Ammon's horn (tissue), 1 donor: ENCODE data around the gene GPAM.
"Not testable (repeated sequence)": the region's sequence is repeated elsewhere in the genome, so short reads cannot be mapped to it uniquely, and the experiment has no call there.

Experiments used
- DNase-seq: peaks from one replicate; pipeline ENCODE4 v3.0.0-alpha.2; 2016; ENCODE audit warnings: low spot score

GPAM gene, protein sequence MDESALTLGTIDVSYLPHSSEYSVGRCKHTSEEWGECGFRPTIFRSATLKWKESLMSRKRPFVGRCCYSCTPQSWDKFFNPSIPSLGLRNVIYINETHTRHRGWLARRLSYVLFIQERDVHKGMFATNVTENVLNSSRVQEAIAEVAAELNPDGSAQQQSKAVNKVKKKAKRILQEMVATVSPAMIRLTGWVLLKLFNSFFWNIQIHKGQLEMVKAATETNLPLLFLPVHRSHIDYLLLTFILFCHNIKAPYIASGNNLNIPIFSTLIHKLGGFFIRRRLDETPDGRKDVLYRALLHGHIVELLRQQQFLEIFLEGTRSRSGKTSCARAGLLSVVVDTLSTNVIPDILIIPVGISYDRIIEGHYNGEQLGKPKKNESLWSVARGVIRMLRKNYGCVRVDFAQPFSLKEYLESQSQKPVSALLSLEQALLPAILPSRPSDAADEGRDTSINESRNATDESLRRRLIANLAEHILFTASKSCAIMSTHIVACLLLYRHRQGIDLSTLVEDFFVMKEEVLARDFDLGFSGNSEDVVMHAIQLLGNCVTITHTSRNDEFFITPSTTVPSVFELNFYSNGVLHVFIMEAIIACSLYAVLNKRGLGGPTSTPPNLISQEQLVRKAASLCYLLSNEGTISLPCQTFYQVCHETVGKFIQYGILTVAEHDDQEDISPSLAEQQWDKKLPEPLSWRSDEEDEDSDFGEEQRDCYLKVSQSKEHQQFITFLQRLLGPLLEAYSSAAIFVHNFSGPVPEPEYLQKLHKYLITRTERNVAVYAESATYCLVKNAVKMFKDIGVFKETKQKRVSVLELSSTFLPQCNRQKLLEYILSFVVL

DNA sequence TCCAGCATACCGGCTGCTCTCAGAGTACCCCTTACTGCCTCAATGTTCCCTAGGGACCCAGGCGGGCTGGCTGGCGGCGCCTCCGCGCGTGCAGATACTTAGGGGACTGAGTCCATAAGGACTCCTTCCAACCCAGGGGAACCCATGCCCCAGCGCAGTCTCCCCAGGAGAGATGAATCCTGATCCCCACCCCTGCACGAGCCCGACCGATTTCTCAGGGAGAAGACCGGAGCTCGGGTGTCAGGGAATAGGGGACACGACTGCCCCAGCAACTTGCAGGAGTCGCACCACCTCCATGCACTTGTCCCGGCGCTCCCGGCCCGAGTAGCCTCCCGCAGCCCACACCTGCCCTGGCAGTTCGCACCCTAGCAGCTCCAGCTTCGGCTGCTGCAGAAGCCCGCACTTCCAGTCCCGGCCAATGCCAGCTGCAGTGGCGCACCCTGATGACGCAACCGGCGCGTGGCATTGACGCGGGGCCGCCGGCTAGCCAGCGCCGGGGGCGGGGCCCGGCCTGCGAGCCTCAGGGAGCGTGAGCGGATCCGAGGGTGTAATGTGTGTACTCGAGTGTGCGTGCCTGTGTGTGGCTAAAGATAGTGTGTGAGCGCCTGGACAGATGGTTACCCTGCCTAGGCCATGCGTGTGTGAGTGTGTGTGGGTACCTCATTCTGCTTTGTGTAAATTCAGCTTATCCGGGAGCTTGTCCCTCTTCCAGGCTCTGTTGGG, at the start of gene GPAM:
Gene GPAM (minus strand): TSS at position 437 of the 723 bp plus-strand sequence. CDS start 1,981 bp downstream, outside the sequence.
- DNase-seq, result peak; percentile 93

DNA sequence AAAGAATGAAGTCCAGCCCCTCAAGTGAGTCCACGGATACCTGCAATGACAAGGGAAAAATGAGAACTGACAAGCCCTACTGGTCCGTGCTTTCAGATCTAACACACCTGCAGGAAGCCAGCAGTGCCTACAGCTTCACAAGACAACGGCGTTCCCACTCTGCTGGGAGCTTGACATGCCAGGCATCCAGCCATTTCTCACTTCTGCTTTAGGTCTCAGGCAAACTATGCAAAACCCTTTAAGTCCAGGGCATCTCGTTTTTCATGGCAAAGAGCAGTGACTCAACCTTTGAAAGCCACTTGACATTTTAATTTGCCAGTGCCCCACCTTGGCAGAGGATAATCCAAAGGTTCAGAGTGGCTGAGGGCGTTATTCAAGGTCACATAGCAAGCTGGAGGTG, 49.1 kb upstream of the GPAM start:
- DNase-seq, result peak; percentile 28

DNA sequence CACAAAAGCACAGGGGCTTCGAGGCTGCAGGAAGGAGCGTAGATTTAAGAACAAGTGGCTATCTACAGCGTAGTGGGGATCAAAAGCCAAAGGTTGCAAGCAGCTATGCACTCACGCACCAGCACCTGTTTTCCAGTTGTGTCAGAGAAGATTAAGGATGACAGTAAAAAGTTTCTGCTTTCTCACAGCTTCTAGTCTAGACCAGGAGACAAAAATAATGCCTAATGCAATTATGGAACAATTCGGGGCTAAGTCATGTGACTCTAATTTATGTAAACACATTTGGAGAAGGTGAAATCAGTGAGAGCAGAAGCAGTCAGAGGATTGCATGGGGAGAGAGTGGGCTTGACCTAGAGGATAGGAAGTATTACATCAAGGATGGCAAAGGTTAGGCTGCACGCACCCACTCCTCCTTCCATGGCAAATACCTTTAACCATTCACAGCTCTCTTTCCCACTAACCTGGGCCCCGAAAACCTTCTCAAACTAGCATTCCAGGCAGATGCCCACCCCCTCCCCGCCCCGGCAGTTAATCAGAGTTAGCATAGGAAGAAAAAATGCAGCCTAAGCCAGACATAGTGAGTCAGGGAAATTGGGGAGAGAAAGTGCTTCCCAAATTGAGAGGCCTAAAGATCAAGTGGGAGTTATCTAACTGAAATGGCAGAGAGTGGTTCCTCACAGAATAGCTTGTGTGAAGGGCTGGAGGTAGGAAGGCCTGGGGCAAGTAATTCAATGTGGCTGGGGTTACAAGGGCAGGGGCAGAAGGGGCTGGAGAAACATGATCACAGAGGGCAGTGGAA, 48.2 kb upstream of the GPAM start:
- no peak for DNase-seq

DNA sequence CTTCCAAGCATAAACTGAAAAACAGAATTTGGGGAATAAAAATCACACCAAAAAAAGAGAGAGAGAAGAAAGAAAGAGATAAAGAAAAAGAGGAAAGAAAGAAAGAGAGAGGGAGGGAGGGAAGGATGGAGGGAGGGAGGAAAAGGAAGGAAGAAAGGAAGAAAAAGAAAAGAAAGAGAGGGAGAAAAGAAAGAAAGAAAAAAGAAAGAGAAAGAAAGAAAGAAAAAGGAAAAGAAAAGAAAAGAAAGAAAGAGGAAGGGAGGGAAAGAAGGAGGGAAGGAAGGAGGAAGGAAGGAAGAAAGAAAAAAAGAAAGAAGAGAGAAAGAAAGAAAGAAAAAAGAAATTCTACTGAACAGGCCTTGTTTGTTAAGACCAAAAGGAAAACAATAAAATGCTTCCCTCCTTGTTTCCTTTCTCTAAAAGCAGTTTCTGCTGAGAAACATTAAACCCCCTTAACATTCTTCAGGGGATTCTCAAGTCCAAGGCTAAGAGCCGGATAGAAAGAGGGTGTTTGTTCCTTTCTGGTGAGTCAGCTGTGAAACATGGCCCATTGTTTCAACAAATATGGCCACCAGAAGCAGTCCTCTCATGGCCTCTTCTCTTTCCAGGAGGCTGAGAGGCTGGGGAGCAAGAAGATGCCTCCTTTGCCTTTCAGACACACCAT, 46.9 kb upstream of the GPAM start:
- DNase-seq, result no peak

DNA sequence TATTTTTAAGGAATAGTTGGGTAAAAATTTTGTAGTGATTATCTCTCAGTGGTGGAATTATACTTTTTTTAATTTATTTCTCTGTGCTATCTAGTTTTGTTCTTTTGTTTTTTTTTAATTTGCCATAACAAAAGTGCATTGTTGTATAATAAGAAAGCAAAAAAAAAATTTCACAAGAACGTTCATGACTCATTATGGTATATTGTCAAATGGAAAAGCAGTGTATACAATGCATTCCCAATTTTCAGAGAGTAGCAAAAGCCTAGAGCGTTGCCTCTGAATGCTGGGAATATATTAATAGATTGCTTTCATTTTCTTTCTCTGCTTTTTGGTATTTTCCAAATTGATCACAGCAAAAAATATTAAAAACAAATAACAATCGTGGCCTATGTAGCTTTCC, 46.3 kb upstream of the GPAM start:
- no peak for DNase-seq

DNA sequence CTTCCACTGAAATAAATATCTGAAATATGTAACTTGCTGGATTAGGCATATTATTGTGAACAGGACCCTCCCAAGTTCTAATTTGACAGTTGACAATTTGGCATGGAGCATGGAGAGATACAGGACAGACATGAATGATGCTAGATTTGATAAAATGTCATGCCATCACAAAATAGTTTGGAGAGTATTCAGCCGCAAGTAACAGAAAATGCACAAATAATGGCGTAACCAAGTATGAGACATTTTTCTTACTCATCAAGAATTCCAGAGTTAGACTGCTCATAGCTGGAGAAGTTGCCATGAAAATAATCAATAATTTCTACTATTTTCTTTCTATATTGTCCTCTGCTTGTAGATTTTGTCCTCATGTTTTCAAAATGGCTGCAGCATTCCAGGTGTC, 45.5 kb upstream of the GPAM start:
- no peak for DNase-seq

DNA sequence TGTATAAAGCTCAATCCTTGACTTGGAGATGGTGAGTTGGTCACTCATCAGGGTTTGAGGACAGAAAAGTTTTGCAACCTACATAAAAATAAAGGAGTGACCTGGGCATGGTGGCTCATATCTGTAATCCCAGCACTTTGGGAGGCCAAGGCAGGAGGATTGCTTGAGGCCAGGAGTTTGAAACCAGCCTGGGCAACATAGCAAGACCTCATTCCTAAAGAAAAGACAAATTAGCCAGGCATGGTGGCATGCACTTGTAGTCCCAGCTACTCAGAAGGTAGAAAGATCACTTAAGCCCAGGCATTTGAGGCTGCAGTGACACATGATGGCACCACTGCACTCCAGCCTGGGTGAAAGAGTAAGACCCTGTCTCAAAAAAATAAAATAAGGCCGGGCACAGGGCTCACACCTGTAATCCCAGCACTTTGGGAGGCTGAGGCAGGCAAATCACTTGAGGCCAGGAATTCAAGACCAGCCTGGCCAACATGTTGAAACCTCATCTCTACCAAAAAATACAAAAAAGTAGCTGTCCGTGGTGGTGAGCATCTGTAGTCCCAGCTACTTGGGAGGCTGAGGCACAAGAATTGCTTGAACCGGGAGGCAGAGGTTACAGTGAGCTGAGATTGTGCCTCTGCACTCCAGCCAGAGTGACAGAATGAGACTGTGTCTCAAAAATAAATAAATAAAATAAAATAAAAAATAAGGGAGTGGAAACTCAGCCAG, 45.0 kb upstream of the GPAM start:
- not testable (repeated sequence) for DNase-seq

DNA sequence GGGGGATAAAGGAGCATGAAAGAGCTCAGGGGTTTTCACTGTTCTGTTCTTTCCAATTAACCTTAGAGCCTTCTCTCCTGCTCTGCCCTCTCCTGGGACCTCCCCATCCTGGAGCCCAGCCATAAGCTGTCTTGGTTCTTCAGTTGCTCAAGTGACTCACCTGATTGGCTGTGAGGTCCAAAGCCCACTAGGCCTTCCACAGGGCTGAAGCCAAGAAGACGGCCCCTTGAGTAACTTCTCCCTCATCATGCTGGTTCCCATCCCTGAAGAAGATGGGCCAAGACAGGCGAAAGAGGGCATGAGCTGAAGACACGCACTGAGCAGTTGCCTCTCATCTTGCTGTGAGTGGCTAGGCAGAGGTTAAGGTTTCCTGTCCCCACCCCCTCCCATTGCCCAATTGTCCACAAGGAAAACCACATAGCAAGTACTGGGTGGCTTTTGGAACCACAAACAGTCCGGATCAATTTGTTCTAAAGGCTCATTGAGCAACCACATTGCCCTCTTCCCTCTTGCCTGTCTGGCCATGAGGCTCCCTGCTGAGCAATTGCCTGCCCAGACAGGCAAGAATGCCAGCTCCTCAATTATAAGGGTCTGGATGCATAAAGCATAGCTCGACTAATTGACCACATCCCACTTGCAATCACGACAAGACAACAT, 43.9 kb upstream of the GPAM start:
- DNase-seq, result no peak

DNA sequence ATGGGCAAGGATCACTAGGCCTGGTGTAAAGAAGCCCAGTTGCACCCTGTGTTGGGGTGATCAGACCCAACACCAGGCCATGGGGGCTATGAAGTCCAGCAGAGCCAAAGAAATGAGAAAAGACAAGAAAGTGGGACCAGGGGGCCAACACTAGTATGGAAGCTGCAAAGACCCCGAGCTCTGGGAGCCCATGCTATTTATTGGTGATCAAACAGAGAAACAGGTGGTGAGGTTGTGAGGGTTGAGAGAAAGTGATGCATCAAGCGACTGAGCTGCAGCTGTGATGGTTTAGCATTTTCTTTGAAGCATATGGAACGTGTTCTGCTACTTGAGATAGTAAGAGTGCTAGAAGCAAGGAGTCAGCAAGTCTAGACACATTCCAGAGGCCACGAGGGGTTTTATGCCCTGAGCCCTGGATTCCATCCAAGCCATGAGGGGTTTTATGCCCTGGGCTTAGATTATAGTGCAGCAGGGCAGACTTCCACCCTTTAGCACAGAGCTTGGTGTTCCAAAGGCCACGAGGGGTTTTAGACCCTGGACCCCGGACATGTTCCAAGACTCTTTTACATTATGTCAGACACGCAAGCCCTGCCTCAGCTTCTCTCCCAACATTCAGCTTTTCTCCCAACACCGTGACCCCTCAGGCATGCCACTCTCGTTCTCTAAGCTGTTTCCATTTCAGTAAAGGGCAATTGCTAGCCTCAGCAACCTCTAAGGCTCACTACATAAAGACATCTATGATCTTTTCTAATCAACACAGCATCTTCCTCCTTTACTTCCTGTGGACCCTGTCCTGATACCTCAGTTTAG, 43.1 kb upstream of the GPAM start:
- no peak for DNase-seq

DNA sequence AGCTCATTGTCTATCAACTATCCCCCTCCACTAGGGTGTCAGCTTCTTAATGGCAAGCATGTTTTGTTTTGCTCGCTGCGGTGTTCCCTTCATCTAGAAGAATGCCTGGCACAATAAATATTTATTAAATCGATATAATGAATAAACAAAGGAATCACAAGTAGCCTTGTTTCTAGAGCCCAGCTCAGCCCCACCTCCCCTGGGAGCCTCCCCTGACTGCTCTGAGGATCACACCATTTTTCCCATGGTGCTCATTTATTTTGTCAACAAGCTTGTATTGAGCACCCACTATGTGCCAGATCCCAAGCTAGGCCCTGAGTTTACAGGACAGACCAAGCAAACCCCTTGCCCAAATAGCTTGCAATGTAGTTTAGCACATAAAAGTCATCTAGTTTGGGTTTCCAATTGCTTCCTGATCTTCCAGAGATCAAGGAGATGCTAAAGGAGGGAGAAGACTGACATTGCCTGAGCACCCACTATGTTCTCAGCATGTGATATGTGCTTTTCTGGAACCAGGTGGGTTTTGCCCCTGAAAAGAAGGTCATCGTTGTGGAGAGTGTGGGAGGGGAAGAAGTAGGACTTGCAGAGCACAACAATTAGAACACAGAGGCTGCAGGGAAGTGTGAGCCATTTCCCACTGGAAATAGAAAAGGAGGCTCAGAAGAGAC, 42.3 kb upstream of the GPAM start:
- no peak for DNase-seq

DNA sequence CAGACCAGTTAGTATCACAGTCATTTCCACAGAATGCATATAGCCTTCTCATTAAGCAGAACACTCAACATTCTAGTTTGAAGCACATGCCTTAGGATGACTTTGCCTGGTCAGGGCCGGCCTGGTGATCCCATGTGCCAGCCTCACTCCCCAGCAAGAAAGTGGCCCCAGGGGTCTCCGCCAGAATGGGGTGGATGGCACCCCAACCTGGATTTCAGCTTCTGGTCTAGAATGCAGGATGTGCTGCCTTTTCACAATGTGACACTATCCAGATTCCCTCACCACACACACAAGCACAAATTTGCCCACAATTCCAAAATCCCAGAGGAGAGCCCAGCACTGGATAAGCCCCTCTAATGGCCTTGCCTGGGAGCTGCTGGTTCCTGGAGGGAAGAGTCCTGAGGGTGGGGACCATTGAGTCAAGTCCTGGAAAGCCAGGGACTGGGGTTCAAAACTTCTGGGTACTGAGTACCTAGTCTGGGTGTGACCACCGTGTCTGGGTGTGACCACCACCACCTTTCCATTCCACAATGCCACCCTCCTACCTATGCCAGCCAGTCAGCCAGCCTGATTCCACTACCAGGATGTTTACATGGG, 41.5 kb upstream of the GPAM start:
- no peak for DNase-seq

DNA sequence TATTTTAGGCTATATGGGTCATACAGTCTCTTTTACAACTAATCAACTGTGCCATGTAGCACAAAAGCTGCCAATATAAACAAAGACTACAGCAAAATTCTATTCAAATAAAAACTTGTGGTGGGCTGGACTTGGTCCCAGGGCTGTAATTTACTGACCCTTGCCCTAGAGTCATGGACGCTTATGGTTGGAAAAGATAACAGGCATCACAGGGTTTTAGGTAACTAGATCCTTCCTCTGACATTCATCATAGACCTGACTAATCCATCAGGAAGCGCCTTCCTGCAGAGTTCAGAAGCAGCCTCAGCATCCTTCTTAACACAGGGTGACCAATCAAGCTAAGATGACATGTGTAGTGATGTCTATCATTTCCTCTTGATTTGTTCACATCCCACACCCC, 40.2 kb upstream of the GPAM start:
- no peak for DNase-seq

DNA sequence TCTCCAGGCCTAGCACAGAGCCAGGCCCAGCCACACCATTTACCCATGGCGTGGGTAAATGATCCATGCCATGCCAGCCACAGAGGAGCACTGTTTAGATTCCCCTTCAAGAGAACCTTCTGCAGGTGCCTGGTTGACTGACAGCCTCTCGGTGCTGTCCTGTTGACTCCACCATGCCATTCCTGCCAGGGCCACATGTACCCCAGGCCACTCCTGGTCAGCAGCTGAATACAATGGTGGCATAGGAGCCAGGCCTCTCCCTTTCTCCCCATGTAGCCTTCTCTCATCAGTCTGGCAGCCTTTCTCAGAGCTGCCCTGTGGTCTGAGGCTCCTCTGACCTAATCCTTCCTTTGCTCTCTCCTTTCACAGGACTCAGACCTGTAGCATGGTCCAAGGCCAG, 39.2 kb upstream of the GPAM start:
- DNase-seq, result no peak

DNA sequence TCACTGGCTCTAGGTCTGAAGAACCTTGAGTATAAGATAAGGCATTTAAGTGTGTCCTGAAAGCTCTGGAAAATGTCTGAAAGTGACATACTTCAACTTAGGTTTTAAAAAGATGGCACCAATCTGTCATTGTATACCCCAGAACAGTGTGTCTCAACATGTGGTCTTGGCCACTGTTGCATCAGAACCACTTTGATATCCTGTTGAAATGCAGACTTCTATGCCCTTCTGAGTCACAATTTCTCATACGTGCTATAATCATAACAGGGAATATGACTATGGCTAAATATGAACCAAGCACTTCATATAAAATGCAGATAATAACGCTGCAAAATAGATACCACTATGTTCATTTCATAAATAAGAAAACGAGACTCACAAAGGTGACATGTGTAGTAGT, 38.0 kb upstream of the GPAM start:
- no peak for DNase-seq

DNA sequence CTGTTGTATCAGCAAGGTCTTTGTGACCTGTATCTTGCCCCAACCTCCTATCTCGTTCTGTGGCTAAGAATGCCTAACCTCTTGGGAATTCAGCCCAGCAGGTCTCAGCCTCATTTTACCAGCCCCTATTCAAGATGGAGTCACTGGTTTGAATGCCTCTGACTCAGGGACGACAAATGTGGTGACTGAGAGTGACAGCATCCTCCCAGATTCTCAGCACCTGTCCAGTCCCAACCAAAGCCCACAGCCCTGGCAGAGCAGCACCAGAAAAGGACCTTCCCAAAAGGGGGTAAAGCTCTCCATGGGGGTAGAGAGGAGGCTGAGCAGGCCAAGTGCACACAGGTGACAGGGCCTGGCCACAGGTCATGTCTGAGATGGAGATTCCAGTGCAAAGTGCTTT, 35.4 kb upstream of the GPAM start:
- DNase-seq, result no peak

DNA sequence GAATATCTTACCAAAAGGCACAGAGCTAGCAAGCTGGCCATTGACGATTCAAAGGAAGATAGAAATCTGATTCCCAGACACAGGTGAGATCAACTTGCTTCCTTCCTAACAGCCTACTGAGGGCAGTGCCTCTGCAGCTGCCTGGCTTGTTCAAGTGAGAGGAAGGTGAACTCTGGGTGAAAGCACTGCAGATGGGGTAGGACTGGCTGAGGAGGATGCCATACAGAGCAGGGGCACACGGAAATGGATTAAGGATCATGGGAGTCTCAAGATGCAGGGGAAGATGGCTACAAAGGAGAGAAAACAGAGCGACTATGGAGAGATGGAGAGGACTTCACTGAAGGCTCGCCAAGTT, 34.4 kb upstream of the GPAM start:
- DNase-seq, result no peak

DNA sequence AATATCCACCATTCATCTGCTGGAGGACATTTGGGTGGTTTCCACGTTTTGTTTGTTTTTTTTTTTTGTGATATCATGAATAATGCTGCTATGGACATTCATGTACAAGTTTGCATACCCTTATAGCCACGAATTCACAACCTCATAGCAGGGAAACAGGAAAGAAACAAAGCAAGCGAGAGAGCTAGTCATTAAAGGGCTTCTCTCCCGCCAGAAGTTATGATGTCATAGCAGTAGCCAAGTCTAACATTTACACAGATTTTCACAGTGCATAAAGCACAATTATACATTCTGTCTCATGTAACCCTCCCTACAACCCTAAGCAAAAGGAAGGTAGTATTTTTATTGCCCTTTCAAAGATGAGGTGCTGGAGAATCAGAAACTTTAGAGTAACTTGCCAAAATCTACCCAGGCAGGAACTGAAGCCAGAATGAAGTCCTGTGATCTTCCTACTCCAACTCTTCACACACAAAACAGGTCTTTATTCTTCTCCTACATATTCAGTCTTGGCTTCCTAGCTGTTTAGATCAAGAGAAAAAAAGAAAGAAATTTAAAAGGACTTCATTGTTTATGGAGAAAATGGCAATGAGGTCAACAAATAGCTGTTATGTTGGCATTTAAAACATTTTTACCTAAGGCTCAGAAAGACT, 33.9 kb upstream of the GPAM start:
- no peak for DNase-seq

DNA sequence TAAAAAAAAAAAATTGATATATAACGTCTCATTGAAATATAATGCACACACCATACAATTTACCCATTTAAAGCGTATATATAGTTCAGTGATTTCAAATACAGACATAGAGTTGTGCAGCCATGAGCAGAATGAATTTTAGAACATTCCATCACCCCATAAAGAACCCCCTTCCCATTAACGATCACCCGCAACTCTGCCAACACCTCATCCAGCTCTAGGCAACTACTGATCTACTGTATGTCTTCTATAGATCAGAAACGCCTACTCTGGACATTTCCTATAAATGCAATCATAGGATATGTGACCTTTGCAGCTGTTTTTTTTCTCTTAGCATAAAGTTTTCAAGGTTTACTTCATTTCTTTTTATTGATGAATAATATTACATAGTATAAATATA, 33.4 kb upstream of the GPAM start:
- DNase-seq, result no peak
